Astrocyte of the spinal cord (primary cell): Measurements from ENCODE around the gene PANK4.

Source experiments
- DNase-seq: peaks from one replicate; pipeline ENCODE4 v3.0.0; 2011; ENCODE audit warnings: low read depth, low spot score
- H3K4me3 ChIP-seq: 2 replicates; pipeline ENCODE4 v1.5.1; 2011; ENCODE audit warnings: low read depth, mild to moderate bottlenecking, low read length, moderate library complexity
- in situ Hi-C: cut with HindIII; loops from 2 replicates; pipeline ENCODE4 v1.10.0; 2017; ENCODE audit warnings: low sequenced_read_pairs
- TF ChIP-seq, protein P1 (sequence below): IDR thresholded peaks from 2 replicates; pipeline ENCODE4 v1.5.1; 2012; ENCODE audit warnings: low read depth, mild to moderate bottlenecking, low read length, inconsistent platforms

The PANK4 gene

DNA sequence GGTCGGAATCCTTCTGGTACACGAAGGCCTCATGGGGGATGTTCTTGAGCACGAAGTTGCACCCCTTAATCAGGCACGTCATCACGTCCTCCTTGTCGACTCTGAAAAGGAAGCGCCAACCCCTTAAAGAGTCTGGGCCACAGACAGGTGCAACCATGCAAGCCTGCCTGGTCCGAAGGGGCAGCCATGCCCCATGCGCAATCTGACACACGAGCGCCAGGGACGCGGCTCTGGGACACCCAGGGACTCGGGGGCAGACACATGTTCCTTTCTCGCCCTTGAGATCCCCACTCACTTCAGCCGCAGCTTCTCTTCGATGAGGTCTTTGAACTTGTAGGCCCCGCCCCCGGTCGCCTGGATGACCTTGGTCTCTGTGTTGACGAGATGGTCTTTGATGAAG, 5.6 kb downstream of the PANK4 start:
- in situ Hi-C loops: no loop called here

DNA sequence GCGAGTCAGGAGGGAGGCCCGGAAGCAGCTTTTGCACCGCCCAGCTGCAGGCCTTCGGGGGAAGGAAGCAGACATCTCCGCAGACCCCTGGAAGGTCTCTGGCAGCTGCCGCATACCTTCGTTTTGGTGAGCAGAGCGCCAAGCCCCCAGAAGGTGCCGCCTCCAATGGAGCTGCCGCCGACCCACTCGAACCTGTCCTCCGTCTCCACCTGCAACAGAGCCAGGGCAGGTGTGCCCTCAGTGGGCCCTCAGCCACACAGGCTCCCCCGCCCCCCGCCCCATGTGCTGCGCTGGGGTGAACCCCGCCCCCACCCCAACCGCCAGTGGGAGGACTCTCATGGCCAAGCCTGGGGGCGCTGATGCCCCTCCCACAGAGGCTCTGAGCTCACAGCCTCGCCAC, 6.2 kb downstream of the PANK4 start:
- TF ChIP-seq, protein P1, sequence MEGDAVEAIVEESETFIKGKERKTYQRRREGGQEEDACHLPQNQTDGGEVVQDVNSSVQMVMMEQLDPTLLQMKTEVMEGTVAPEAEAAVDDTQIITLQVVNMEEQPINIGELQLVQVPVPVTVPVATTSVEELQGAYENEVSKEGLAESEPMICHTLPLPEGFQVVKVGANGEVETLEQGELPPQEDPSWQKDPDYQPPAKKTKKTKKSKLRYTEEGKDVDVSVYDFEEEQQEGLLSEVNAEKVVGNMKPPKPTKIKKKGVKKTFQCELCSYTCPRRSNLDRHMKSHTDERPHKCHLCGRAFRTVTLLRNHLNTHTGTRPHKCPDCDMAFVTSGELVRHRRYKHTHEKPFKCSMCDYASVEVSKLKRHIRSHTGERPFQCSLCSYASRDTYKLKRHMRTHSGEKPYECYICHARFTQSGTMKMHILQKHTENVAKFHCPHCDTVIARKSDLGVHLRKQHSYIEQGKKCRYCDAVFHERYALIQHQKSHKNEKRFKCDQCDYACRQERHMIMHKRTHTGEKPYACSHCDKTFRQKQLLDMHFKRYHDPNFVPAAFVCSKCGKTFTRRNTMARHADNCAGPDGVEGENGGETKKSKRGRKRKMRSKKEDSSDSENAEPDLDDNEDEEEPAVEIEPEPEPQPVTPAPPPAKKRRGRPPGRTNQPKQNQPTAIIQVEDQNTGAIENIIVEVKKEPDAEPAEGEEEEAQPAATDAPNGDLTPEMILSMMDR: no peak
- in situ Hi-C loops: no loop called here
- H3K4me3 ChIP-seq: no peak overlapping the region
- no peak for DNase-seq

More for the DNA sequence above, 5.6 kb downstream of the PANK4 start:
- no peak for DNase-seq
- no peak overlapping the region for H3K4me3 ChIP-seq
- TF ChIP-seq, protein P1: no peak

DNA sequence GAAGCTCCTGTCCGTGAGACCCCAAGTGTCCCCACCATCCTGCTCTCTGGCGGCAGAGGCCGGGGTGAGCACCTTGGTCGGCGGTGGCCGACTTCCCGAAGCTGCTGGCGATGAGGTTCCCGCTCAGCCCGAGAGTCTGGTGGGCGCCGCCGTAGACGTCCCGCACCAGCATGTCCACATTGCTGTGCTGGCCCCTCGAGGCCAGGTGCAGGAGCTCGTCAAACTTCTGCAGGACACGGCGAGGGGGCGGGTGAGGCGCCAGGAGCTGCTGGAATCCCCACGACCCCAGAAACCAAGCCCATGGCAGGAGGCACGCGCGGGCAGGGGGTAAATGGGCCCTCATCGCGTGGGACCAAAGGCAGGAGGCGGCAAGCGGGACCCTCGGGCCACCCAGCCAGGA, 6.7 kb downstream of the PANK4 start:
- H3K4me3 ChIP-seq: no peak overlapping the region
- in situ Hi-C loops: no loop called here
- TF ChIP-seq, protein P1: no peak
- no peak for DNase-seq

DNA sequence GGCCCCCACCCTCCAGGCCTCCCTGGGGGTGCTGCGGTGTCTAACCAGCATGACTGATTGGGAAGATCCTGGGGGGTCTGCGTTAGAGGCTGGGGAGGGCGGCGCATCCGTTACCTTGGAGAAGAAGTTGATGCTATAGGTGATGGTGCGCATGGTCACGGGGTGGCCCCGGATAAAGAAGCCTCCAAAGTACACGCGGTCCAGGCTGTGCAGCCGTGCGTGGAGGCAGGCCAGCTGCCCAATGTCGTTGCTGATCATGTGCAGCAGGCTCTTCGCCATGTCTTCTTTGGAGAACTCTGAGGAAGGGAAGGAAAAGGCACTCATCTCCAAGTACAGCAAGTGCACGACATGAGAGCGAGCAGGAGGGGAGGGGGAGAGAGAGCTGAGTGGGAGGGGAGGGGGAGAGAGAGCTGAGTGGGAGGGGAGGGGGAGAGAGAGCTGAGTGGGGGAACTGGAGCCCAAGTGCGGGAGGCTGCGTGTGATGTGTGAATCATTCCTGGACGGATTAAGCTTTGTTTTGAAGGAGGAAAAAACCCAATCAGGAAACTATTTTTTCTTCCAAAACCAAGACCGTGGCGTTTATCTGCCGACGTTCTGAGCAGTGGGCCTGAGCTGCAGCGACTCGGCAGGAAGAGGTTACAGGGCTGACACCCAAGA, 7.2 kb downstream of the PANK4 start:
- DNase-seq: no peak
- in situ Hi-C loops: no loop called here
- H3K4me3 ChIP-seq: no peak overlapping the region

DNA sequence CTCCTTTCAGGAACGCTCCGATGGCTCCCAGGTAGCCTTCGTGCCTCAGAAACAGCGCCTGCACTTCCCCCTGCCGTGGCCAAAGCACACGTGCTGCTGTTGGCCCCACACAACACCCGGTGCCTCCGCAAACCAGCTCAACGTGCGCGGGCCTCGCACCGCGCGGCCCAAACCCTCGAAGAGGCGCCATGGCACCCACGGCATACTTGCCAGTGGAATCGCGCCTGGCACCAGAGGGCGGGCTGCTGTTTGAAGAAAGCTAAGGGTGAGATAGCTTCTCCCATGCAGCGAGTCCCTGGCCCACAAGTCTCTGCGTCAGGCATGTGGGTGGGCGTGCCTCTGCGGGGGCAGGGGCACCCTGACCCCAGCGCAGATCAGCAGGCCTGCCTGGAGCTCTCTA, 7.9 kb downstream of the PANK4 start:
- no peak for DNase-seq
- TF ChIP-seq, protein P1: no peak
- in situ Hi-C loops: no loop called here
- H3K4me3 ChIP-seq: no peak overlapping the region

More for the DNA sequence above, 7.2 kb downstream of the PANK4 start:
- TF ChIP-seq, protein P1: no peak

DNA sequence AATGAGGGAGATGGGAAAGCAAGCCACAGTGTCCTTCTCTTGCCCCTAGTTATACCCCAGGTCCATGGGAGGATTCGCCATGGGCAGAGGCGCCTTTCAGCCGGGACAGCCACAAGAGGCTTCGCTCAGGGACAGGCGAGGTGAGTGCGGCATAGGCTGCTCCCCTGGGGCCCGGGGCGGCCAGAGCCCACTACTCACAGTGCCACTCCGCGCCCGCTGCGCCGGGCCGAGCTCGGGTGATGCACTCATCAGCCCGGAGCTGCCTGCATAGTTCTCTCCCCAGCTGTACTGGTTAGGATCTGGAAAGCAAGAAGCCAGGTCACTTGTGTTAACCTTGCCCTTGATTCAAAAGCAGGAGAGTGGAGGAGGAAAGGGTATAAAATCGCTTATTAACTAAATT, 8.4 kb downstream of the PANK4 start:
- TF ChIP-seq, protein P1: no peak
- H3K4me3 ChIP-seq: no peak overlapping the region
- in situ Hi-C loops: no loop called here
- no peak for DNase-seq

DNA sequence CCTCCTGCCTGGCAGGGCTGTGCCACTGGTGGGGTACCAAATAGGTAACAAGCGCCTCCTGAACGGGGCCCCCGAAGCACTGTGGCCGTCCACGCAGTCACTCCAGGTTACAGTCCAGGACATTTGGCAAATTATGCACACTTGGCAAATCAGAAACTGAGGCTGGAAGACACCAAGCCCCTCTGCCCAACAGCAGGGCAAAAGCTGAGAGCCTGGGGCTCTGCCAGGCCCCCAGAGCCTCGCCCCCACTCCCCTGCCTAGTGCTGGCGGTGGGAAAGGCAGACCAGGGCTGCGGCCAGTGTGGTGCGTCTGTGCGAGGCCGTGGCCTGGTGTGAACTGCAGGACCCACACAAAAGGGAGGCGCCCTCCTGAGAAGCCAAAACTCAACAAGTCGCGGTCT, 9.4 kb downstream of the PANK4 start:
- TF ChIP-seq, protein P1: no peak
- in situ Hi-C loops: no loop called here
- no peak for DNase-seq
- no peak overlapping the region for H3K4me3 ChIP-seq
